Erythroblast (primary cell): ENCODE results near the gene CHAF1A.

ENCODE experiments used
- DNase-seq, 2 experiments: peaks; one replicate each; lab custom pipeline; 2025; lab: John Stamatoyannopoulos, UW
- GATA1 ChIP-seq: IDR thresholded peaks from 2 replicates; pipeline ENCODE4 v1.6.1; 2011; ENCODE audit warnings: low read depth, mild to moderate bottlenecking, control low read depth, low read length, moderate library complexity
- POLR2A ChIP-seq: IDR thresholded peaks from 2 replicates; pipeline ENCODE4 v1.6.1; 2011; ENCODE audit warnings: mild to moderate bottlenecking, low read length

CHAF1A gene

GRCh38 chr19:4414800-4415321 is 12.4 kb downstream of the CHAF1A start:
- no peak for DNase-seq
- TF ChIP-seq POLR2A (no peak), GATA1 (no peak)

GRCh38 chr19:4415352-4415751 is 12.9 kb downstream of the CHAF1A start:
- TF ChIP-seq GATA1 (no peak), POLR2A (no peak)
- DNase-seq = no peak

GRCh38 chr19:4416268-4416667 is 13.8 kb downstream of the CHAF1A start:
- DNase-seq = no peak
- TF ChIP-seq GATA1 = no peak
- no peak for TF ChIP-seq POLR2A

- TF ChIP-seq GATA1 = no peak
- no peak for TF ChIP-seq POLR2A
- no peak for DNase-seq
These were observed 21.1 kb downstream of the CHAF1A start for GRCh38 chr19:4423416-4424126.

GRCh38 chr19:4425537-4425936 is 23.1 kb downstream of the CHAF1A start:
- DNase-seq = no peak
- TF ChIP-seq POLR2A = no peak
- TF ChIP-seq GATA1 = no peak

GRCh38 chr19:4428326-4428975 is 26.0 kb downstream of the CHAF1A start:
- no peak for DNase-seq
- TF ChIP-seq GATA1 (no peak), POLR2A (no peak)

GRCh38 chr19:4429256-4429655 is 26.8 kb downstream of the CHAF1A start:
- TF ChIP-seq GATA1 = no peak
- no peak for TF ChIP-seq POLR2A

GRCh38 chr19:4429771-4430171 is 27.3 kb downstream of the CHAF1A start:
- no peak for TF ChIP-seq POLR2A
- no peak for TF ChIP-seq GATA1
- DNase-seq = no peak

More at GRCh38 chr19:4429256-4429655, 26.8 kb downstream of the CHAF1A start:
- no peak for DNase-seq

GRCh38 chr19:4430760-4431159 is 28.3 kb downstream of the CHAF1A start:
- no peak for TF ChIP-seq POLR2A
- TF ChIP-seq GATA1 = no peak

GRCh38 chr19:4431296-4431695 is 28.9 kb downstream of the CHAF1A start:
- no peak for DNase-seq
- TF ChIP-seq POLR2A (no peak), GATA1 (no peak)

More at GRCh38 chr19:4430760-4431159, 28.3 kb downstream of the CHAF1A start:
- no peak for DNase-seq

- no peak for DNase-seq
- TF ChIP-seq GATA1 (no peak), POLR2A (no peak)
These were observed 29.6 kb downstream of the CHAF1A start for GRCh38 chr19:4431808-4432674.

GRCh38 chr19:4432918-4433506 is 30.6 kb downstream of the CHAF1A start:
- DNase-seq = no peak
- no peak for TF ChIP-seq GATA1
- no peak for TF ChIP-seq POLR2A

- TF ChIP-seq GATA1 (no peak), POLR2A (no peak)
These were observed 32.0 kb downstream of the CHAF1A start for GRCh38 chr19:4434391-4434790.

GRCh38 chr19:4436231-4436630 is 33.8 kb downstream of the CHAF1A start:
- TF ChIP-seq POLR2A = no peak
- TF ChIP-seq GATA1 = no peak
- no peak for DNase-seq

More at GRCh38 chr19:4434391-4434790, 32.0 kb downstream of the CHAF1A start:
- no peak for DNase-seq
